Heart left ventricle (tissue), 16 donors: ENCODE measurements around the gene TOM1. TPM values are rescaled to one million over a fixed set of nuclear protein-coding genes. Genes with fewer than 3 reads are reported as not detected.

Experiments used
- ATAC-seq, 4 donors: fragments of 200-7000 bp; cut with Tn5 transposase; one replicate each; pipeline ENCODE4 v1.9.1; 2020 to 2022; ENCODE audit warnings: moderate library complexity in 4 of 4, mild to moderate bottlenecking in 3 of 4, moderate number of reproducible peaks in 1 of 4
- DNase-seq, 5 donors: peaks; one replicate each; pipeline ENCODE4 v3.0.0-alpha.2; 2020
- H3K27ac ChIP-seq, 12 donors: fragments of 200-600 bp; sonication (generic) in 4 of 12; one replicate each; pipeline versions ENCODE4 v1.5.0 to v1.8.0; 2016 to 2022; ENCODE audit warnings: mild to moderate bottlenecking in 2 of 12
- H3K27me3 ChIP-seq, 9 donors: fragments of 200-600 bp; sonication (generic) in 2 of 9; one replicate each; pipeline versions ENCODE4 v1.5.1 to v1.8.0; 2016 to 2022; ENCODE audit warnings: mild to moderate bottlenecking in 3 of 9
- H3K36me3 ChIP-seq, 9 donors: fragments of 200-600 bp; sonication (generic) in 2 of 9; one replicate each; pipeline versions ENCODE4 v1.5.0 to v1.8.0; 2018 to 2022; ENCODE audit warnings: mild to moderate bottlenecking in 2 of 9
- H3K4me1 ChIP-seq, 12 donors: fragments of 200-600 bp; sonication (generic) in 4 of 12; one replicate each; pipeline versions ENCODE4 v1.5.0 to v1.8.0; 2016 to 2022; ENCODE audit warnings: mild to moderate bottlenecking in 3 of 12
- H3K4me3 ChIP-seq, 12 donors: fragments of 200-600 bp; sonication (generic) in 4 of 12; one replicate each; pipeline versions ENCODE4 v1.5.0 to v1.8.0; 2017 to 2022; ENCODE audit warnings: mild to moderate bottlenecking in 9 of 12, moderate library complexity in 4 of 12
- H3K9me3 ChIP-seq, 12 donors: fragments of 200-600 bp; sonication (generic) in 4 of 12; one replicate each; pipeline versions ENCODE4 v1.5.0 to v1.8.0; 2016 to 2022; ENCODE audit warnings: mild to moderate bottlenecking in 1 of 12
- CTCF ChIP-seq, 12 donors: fragments of 200-600 bp; sonication (generic) in 4 of 12; IDR thresholded peaks; one replicate each; pipeline versions ENCODE4 v1.5.0 to v1.8.0; 2018 to 2022; ENCODE audit warnings: antibody characterized with exemption in 12 of 12, mild to moderate bottlenecking in 5 of 12
- POLR2A ChIP-seq, 2 donors: fragments of 450-650 bp; IDR thresholded peaks; one replicate each; pipeline ENCODE4 v1.6.1; 2017; ENCODE audit warnings: antibody characterized with exemption in 2 of 2, mild to moderate bottlenecking in 2 of 2, moderate library complexity in 2 of 2
- WGBS, 4 donors: extraction: QIAGEN DNeasy Blood & Tissue Kit in 2 of 4; methylation state at CpG; one replicate each; pipeline versions ENCODE4 v1.1.5 to v1.1.7; 2013 to 2018; 5-methylcytosine and 5-hydroxymethylcytosine counted together
- intact Hi-C, 10 donors: fragments of 100-400 bp; cut with DNase I; formaldehyde crosslinking; loops; one replicate each; pipeline versions ENCODE4 v1.11.1 to v1.14.2; 2022
- polyA plus RNA-seq, 2 donors: library from polyadenylated mRNA; stranded (reverse); fragments of 200-250 nt; gene quantifications; one replicate each; pipeline ENCODE4 v1.2.3, GENCODE V29; 2013
- total RNA-seq, 9 donors: library from RNA; depleted of rRNA in 2 of 9; stranded (reverse); fragments of >200 nt in 2 of 9; fragmentation: NEBNext Ultra II Directional in 3 of 9; extraction: Animal tissue kit (Norgen Biotek cat#: 25700) in 3 of 9; gene quantifications; one replicate each; pipeline versions ENCODE4 v1.1.0 to v1.2.4, GENCODE V29; 2016 to 2023
- donor health status: ischemic (EF 13 %, LVEDD 7.1; RV severe dilation, severe dysfunction).
- donor health status: healthy with polysubstance abuse.
- donor health status: DM: no; HTN: yes; CAD: no.
- donor health status: DM: no; HTN: no; CAD: no.
- donor health status: ischemic (EF 25% LVEDD 6.9; RV normal size, moderate dysfunction).
- donor health status: ischemic (EF 25% LVEDD 5.7; RV mildly dilated, moderate dysfunction).
- donor health status: healthy.
- donor health status: DM: yes; HTN: yes; CAD: no.
- donor health status: ischemic (EF 35%, LVEDD 5.7; RV mildly dilated, moderate dysfunction).
- donor health status: nonischemic (EF 11% LVEDD 7.7; RV severe dilation, severe dysfunction).
- donor health status: DM: yes; HTN: yes; CAD: no.
- donor health status: PGD.
- donor health status: ischemic (EF 29% LVEDD 5.4; RV normal size, mild dysfunction).
- donor health status: nonischemic (EF 23%, LVEDD 6.1; RV moderate dilation, normal function).

Gene TOM1
- total and polyA plus RNA-seq, 11 donors, result 46.8 to 362 (median 56.8) TPM

- Histone ChIP-seq H3K4me1 (peaks cover 0 to 27% (median 4%) of the 10 kb centered on the region in 12 donors), H3K4me3 (no peak overlapping the region), H3K9me3 (no peaks in the 10 kb centered on the region), H3K36me3 (peaks cover 0 to 94% (median 88%) of the 10 kb centered on the region in 9 donors), H3K27me3 (no peaks in the 10 kb centered on the region), H3K27ac (no peak overlapping the region)
- no peak for TF ChIP-seq CTCF (IDR thresholded peaks at IDR 0.05)
- no peak for TF ChIP-seq POLR2A (IDR thresholded peaks at IDR 0.05)
- WGBS, 4 donors, result 82 to 94% (median 93%) methylated on average over 4 of the region's 4 CpGs
- DNase-seq, result no peak
- no peak for ATAC-seq
- intact Hi-C loops, result no loop called here
Measured at GRCh38 chr22:35337932-35338331, 38.2 kb downstream of the TOM1 start.

- peak in 1 of 5 donors; percentile 44 for DNase-seq
- Histone ChIP-seq H3K9me3 (no peaks in the 10 kb centered on the region), H3K4me3 (no peak overlapping the region), H3K27me3 (no peaks in the 10 kb centered on the region), H3K4me1 (peaks cover 0 to 6% (median 1%) of the 10 kb centered on the region in 12 donors), H3K27ac (no peak overlapping the region), H3K36me3 (peaks cover 0 to 91% (median 76%) of the 10 kb centered on the region in 9 donors)
- WGBS, 4 donors, result 91 to 94% (median 93%) methylated on average over 19 of the region's 19 CpGs
- intact Hi-C loops, result loop anchor here in 1 of 10 donors (10.0 kb wide), 1 partner anchor 584 kb away; no protein-coding TSS in a partner anchor
- TF ChIP-seq CTCF (IDR thresholded peaks at IDR 0.05), result no peak
- TF ChIP-seq POLR2A (IDR thresholded peaks at IDR 0.05), result no peak
- ATAC-seq, result no peak
Measured at GRCh38 chr22:35341090-35341874, 41.6 kb downstream of the TOM1 start.

- intact Hi-C loops, result loop anchor here in 1 of 10 donors (10.0 kb wide), 1 partner anchor 582 kb away; no protein-coding TSS in a partner anchor
- no peaks in the 10 kb centered on the region for H3K4me1 ChIP-seq
- no peaks in the 10 kb centered on the region for H3K9me3 ChIP-seq
- TF ChIP-seq CTCF (IDR thresholded peaks at IDR 0.05), result no peak
- no peak for TF ChIP-seq POLR2A (IDR thresholded peaks at IDR 0.05)
- DNase-seq (peak in 1 of 5 donors; percentile 32), ATAC-seq (no peak)
- WGBS, 4 donors, result 97 to 100% (median 98%) methylated on average over 4 of the region's 4 CpGs
- peaks cover 0 to 95% (median 78%) of the 10 kb centered on the region in 9 donors for H3K36me3 ChIP-seq
- H3K4me3 ChIP-seq, result no peak overlapping the region
- H3K27ac ChIP-seq, result no peak overlapping the region
- H3K27me3 ChIP-seq, result no peaks in the 10 kb centered on the region
Measured at GRCh38 chr22:35342390-35342789, 42.7 kb downstream of the TOM1 start.
